Bronchial epithelial cell (primary cell): ENCODE measurements around the gene RALGPS1. TPM values are rescaled to one million over a fixed set of nuclear protein-coding genes. Genes with fewer than 3 reads are reported as not detected.

ENCODE experiments used
- DNase-seq: peaks from one replicate; pipeline ENCODE4 v3.0.0-alpha.2; 2010; ENCODE audit warnings: low read depth
- FAIRE-seq: peaks from 2 replicates; lab custom pipeline; 2011; peaks lifted over from hg19 to GRCh38; lab: Jason Lieb, UNC
- H3K27me3 ChIP-seq: 2 replicates; pipeline ENCODE4 v1.5.1; 2011; ENCODE audit warnings: low read length; ENCODE audit not compliant: control insufficient read depth, insufficient read depth
- H3K36me3 ChIP-seq: 2 replicates; pipeline ENCODE4 v1.5.1; 2011; ENCODE audit warnings: low read length; ENCODE audit not compliant: control insufficient read depth, insufficient read depth
- H3K4me3 ChIP-seq: 2 replicates; pipeline ENCODE4 v1.5.1; 2011; ENCODE audit warnings: mild to moderate bottlenecking, low read depth, low read length, control low read depth
- total RNA-seq: library from RNA; depleted of rRNA; stranded (reverse); fragments of >200 nt; gene quantifications from 2 replicates; pipeline ENCODE4 v1.2.1, GENCODE V29; 2014
- TF ChIP-seq, protein P1 (sequence below): IDR thresholded peaks from 2 replicates; pipeline ENCODE4 v1.5.1; 2011; ENCODE audit warnings: mild to moderate bottlenecking, moderate library complexity, low read length, control low read depth, inconsistent platforms; ENCODE audit not compliant: insufficient read depth, severe bottlenecking

RALGPS1 gene
- total RNA-seq, 1 donor from 2014 or later = 3.2 TPM

DNA sequence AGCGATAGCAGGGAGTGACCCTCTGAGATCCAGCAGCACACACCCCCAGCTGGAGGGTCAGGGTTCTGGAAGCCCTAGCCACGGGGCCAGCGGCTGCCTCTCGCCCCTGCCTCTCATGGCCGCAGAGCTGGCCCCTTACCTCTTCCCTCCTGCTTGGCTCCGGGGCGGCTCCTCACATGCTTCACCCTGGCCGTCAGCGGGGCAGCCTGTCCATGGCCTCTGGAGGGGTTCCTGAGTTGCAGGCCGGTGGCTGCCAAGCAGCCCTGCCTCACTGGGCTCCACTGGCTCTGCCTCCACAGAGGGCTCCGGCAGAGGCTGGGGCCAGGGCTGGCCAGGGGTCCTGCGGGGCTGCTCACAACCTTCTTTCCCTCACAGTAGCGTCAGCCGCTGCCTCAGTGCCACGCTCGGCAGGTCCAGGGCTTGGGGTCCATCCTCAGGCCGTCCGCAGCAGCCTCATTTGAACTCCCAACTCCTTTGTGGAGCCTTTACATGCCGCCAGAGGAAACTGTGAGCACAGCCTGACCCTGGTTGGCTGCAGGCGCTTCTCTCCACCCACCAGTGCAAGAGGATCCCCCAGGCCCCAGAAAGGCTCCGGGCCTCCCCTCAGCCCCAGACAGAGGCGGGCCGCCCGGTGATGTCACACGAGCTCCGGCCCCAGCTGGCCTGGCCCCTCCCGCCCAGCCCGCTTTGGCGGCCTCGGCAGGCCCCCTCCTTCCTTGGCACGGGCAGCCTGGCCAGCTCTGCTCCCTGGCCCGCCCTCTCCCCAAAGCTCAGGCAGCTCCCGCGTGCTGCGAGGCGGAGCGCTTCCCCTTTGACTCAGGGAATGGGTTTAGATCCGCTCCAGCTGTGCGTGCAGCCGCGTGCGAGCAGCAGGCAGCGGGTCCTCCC lies 207.8 kb downstream of the RALGPS1 start, which contains the start of gene ANGPTL2:
ANGPTL2 (minus strand) TSS at position 460 of the 888 bp plus-strand sequence. CDS start 13,904 bp downstream, outside the sequence.
- no peak within 1 kb of the TSS for H3K4me3 ChIP-seq

DNA sequence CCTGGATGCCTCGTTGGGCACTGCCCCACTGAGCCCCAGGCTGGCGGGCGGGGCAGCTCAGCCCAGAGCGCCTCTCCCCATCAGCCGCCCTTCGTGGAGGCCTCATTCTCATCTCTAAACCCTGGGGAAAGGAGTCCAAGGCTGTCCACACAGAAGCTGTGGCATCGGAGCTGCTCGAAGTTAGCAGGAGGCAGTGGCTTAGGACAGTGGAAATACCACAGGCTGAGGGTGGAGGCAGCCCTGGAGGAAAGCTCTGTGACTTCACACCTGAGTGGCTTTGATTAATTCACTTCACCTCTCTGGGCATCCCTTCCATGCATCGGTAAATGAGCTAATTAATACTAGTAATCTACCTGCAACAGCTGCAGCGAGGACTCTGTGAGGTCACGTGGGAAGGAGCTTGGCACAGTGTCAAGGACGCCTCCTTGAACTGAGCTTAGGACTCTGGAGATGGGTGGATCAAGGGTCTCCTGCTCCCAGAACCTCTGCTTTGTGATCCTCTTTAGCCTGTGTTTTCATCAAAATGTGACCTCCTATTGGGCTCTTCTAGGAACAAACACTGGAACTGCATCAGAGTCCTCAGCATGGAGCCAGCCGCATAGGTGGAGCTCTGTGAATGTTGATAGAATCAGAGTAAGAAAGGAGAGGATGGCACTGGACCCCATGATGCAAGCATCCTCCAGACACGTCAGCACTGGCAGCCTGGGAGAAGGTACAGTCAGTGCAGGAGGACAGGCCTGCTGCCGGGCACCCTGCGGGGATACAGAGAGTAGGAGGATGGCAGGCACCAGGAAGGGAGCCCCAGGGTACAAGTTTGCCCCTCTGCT lies 208.7 kb downstream of the RALGPS1 start:
- DNase-seq = no peak
- Histone ChIP-seq H3K27me3 (peaks cover 23% of the 10 kb centered on the region), H3K36me3 (no peaks in the 10 kb centered on the region), H3K4me3 (no peak overlapping the region)
- TF ChIP-seq, protein P1, sequence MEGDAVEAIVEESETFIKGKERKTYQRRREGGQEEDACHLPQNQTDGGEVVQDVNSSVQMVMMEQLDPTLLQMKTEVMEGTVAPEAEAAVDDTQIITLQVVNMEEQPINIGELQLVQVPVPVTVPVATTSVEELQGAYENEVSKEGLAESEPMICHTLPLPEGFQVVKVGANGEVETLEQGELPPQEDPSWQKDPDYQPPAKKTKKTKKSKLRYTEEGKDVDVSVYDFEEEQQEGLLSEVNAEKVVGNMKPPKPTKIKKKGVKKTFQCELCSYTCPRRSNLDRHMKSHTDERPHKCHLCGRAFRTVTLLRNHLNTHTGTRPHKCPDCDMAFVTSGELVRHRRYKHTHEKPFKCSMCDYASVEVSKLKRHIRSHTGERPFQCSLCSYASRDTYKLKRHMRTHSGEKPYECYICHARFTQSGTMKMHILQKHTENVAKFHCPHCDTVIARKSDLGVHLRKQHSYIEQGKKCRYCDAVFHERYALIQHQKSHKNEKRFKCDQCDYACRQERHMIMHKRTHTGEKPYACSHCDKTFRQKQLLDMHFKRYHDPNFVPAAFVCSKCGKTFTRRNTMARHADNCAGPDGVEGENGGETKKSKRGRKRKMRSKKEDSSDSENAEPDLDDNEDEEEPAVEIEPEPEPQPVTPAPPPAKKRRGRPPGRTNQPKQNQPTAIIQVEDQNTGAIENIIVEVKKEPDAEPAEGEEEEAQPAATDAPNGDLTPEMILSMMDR = no peak
- no peak for FAIRE-seq

More for the DNA sequence above, 207.8 kb downstream of the RALGPS1 start, which contains the start of gene ANGPTL2:
- peaks cover 23% of the 10 kb centered on the region for H3K27me3 ChIP-seq
- no peaks in the 10 kb centered on the region for H3K36me3 ChIP-seq
- FAIRE-seq = no peak
- DNase-seq = peak; percentile 51
- TF ChIP-seq, protein P1 = no peak

DNA sequence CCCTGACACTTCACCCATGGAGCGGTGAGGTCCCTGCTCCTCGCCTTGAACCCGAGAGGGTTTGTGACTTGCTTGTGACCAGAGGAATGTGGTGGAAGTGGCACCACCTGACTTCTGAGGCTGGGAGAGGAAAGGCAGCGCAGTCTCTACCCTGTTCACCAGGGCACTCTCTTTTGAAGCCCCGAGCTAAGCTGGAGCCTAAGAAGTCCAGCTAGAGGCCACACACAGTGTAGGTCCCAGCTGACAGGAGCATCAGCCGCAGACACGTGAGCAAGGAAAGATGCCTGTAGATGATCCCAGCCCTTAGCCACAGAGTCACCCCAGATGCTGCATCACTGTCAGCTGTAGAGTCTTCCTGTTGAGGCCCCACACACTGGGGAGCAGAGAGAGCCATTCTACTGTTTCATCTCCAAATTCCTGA lies 209.5 kb downstream of the RALGPS1 start:
- H3K36me3 ChIP-seq = no peaks in the 10 kb centered on the region
- DNase-seq = no peak
- H3K4me3 ChIP-seq = no peak overlapping the region
- TF ChIP-seq, protein P1 = no peak
- H3K27me3 ChIP-seq = peaks cover 23% of the 10 kb centered on the region
- FAIRE-seq = no peak

DNA sequence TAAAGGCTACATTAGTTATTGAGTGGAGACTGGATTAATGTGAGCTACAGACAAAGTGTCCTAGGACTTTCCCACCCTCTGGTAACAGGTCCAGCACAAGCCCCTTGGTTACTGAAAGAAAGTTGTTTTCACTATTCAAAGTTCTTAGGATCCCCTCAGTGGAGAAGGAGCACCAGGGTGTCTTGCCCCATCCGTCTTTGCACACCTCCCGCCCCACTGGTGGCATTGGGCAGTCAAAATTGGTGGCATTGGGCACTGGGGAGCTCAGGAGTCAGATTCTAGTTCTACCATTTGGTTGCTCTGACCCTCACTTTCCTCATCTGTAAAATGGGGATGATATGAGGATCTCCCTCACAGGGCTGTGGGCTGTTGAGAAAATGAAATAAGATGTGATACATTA lies 210.2 kb downstream of the RALGPS1 start:
- Histone ChIP-seq H3K4me3 (no peak overlapping the region), H3K36me3 (no peaks in the 10 kb centered on the region), H3K27me3 (peaks cover 23% of the 10 kb centered on the region)
- TF ChIP-seq, protein P1 = no peak
- DNase-seq = no peak
- peak; percentile 18 for FAIRE-seq

DNA sequence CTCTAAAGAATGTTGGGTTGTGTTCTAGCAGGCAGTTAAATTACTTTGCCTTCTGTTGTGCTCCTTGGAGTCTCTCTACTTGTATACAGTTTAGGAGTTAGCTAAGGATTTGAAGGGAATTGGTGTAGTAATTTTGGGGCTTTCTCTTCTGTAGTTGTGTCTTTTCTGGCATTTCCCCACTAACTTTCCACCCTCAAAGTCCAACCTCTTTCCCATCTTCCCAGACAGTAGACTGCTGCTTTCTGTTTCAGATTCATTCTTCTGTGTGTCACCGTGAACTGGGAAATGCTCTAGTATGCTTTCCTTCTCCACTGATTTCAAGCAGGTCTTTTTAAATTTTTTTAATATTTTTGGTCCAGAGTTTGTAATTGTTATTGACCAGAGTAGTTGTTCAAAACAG lies 212.4 kb downstream of the RALGPS1 start:
- H3K36me3 ChIP-seq = no peaks in the 10 kb centered on the region
- no peak overlapping the region for H3K4me3 ChIP-seq
- H3K27me3 ChIP-seq = peaks cover 16% of the 10 kb centered on the region
- TF ChIP-seq, protein P1 = no peak
- FAIRE-seq (no peak), DNase-seq (no peak)
